HG02623 (cell line): ENCODE measurements around the gene SMG6.
A peak's percentile ranks its signal among the peaks of the same experiment; 100 is the strongest.
"Not testable (repeated sequence)": the region's sequence is repeated elsewhere in the genome, so short reads cannot be mapped to it uniquely, and the experiment has no call there.

ENCODE experiments used
- ATAC-seq: cut with Tn5 transposase; IDR thresholded peaks from one replicate; pipeline ENCODE4 v1.9.1; 2021; ENCODE audit warnings: moderate library complexity; ENCODE audit not compliant: unreplicated experiment

SMG6 gene

DNA sequence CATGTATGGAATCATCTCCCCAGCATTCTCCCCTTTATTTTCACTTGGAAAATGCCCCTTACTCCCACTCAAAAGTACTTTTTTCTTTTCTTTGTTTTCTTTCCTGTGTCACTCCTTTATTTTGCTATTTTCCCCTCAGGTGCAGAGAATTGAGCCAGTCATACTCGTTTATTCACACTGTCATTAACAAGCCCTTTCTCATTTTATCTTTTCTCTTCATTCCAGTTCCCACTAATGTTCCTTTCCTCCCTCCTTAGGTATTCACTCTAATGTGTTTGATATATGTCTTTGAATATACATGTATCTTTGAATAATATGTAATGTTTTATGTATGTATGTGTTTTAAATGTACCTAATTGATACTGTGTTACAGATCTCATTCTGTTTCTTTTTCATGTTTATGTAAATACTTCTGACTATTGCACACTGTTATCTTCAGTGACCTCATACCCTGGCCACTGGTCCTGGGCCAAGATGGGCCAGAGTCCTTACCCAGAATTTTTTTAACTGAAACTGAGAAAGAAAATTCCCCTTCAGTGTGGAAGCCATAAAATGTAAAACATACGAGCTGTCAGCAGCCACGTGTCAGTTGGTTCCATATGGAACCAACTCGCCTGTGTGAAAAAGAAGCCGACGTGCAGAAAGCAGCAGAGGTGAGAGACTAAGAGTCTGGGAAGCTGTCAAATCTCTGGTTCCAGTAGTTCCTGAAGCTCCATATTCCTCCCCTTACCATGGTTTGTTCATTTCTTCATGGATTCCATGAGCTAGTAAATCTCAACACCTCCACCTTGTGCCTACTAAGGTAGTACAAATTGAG lies 6.0 kb upstream of the SMG6 start:
- no peak for ATAC-seq

DNA sequence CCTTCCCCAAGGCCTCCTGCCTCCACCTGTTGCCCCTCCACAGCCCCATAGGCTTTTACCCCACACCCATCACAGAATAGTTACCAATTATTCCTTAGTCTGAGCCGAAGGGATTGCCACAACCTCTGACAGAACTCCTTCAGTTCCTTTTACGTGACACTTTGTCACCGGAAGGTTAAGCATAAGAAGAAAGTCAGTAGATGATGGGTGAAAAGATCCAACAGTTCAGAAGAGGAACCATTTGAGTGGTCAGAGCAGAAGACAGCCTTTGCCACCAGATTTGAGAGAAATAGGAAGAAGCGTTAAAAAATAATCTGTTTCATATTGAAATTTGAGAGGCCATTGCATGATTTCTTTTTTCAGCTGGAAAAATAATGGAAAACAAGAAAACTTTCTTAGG lies 1.3 kb upstream of the SMG6 start:
- ATAC-seq, result no peak

DNA sequence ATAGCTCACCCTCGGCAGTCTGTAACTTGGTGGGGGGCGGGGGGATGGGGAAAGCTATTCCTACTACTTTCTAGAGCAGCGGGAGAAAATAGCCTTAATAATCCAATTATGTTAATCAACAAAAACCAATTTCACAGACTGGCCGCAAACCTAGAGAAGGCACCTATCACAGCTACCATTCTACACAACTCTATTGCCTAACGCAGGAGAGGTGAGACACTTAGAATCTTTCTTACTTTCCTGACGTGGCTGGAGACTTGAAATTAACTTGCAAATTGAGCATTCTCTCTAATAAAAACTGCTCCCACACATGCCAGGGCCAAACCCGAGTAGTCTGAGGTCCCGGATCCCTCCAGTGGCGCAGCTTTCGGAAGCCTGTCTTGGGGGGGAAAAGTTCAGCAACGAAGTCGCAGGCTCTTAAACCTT lies 794 bp downstream of the SMG6 start:
- ATAC-seq, result peak; percentile 3

DNA sequence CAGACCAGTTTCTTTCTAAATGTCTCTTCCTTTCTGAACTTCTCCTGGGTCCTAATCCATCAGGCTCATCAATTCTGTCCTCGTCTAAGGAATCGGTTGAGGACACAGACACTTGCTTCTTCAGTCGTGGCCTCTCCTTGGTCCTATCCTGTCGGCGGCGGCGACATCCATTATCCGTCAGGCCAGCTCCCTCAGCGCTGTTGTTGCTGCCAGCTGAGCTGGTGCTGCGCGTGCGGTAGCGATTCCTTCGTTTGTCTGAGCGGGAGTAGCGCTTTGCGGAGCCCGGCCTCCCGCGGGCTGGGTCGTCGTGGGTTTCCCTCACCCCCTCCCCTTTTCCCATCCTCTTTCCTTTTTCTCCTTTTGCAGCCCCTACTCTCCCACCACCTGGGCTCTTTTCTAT lies 3.8 kb downstream of the SMG6 start:
- ATAC-seq, result no peak

DNA sequence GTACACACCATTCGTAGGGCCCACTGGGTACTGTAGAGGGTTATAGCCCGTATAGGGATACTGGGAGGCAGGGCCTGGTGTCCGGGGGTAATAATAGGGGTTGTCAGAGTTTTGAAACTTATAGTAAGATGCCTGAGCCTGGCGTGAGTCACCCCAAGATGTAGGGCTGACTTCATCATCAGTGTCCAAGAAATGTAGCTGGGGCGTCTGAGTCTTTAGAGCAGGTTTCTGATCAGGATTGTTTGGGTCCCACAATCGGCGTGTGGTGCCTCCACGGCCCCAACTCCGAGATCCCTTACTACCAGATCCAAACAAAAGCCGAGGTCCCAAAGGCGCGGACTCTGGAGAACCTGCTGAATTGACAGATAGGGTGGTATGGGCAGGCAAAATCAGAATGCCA lies 4.4 kb downstream of the SMG6 start:
- ATAC-seq, result no peak

DNA sequence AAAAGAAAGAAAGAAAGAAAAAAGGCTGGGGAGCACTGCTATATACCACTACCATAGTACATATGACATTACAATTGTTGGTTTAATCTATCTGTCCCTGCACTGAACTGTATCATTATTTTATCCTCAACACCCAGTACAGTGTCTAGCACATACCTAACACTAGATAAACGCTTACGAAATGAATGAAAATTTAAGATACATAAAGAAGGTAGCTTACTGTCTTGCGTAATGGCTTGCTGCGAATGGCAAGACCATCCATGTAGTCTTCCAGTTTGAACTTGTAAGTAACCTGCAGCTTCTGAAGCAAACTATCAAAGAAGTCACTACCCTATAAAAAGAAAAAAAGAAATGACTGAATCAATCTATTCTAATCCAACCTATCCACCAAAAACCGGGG lies 6.6 kb downstream of the SMG6 start:
- ATAC-seq, result no peak

DNA sequence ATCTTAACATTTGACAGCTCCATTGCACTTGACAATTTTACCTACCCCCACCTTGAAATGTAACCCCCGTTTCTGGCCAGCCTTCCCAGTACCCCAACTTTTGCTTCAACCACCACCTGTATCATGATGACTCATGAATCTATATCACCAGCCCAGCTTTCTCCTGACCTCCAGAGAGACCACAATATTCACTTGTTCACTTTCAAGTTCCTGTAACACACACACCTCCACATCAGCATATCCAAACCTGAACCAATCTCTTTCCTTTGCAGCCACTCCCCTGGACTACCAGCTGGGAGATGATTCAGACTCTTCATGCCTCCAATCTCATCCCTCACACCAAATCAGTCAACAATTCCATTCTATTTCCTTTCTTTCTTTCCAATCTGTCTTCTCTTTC lies 8.0 kb downstream of the SMG6 start:
- ATAC-seq, result no peak

DNA sequence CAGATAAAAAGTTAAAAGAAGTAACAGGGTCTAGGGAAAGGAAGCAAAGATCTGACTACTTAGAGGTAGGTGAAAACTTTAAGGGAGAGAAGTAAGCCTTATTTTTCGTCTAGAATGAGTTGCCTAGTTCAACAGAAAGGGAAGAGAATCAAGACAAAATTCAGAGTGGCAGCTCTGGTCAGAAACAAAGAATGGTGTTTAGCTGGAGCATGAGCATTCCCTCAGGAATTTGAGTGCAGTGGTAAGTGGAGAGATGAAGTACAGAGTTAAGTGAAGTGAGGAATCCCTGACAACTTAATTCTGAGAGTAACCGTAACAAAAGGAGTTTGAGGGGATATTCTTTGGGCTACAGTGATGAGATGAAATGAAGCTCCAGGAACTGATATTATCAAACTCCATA lies 11.5 kb downstream of the SMG6 start:
- no peak for ATAC-seq

DNA sequence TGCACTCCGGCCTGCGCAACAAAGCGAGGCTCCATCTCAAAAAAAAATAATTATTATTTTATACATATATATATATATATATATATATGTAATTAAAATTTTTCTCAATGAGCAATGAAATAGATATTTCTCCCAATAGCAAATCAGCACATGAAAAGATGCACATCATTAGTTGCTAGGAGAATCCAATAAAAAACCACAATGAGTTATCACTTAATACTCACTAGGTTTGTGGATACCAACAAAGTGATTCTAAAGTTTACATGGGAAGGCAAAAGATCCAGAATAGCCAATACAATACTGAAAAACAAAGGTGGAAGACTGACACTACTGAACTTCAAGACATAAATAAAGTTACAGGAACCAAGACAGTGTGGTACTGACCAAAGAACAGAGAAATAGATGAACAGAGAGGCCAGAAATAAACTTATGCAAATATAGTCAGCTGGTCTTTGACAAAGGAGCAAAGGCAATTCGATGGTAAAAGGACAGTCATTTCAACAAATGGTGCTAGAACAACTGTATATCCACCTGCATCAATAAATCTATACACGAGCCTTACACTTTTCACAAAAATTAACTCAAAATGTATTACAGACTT lies 13.6 kb downstream of the SMG6 start:
- ATAC-seq, result no peak

DNA sequence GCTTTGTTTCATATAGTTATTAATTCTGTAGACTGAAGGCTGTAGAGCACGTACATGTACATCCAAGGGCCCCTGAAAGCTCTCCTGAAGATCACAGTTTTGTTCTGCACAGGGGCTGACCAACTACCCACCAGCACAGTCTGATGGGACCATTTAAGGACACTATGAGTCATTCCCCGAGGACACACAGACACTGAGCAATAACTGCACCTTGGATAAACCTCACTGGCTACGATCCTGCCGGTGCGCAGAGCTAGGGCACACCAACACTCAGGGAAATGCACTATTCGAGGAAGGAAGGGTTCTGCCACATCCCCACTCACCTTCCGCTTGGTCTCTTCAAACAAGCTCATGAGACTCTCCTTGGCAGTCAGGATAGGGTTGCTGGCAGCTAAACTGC lies 20.3 kb downstream of the SMG6 start:
- no peak for ATAC-seq

DNA sequence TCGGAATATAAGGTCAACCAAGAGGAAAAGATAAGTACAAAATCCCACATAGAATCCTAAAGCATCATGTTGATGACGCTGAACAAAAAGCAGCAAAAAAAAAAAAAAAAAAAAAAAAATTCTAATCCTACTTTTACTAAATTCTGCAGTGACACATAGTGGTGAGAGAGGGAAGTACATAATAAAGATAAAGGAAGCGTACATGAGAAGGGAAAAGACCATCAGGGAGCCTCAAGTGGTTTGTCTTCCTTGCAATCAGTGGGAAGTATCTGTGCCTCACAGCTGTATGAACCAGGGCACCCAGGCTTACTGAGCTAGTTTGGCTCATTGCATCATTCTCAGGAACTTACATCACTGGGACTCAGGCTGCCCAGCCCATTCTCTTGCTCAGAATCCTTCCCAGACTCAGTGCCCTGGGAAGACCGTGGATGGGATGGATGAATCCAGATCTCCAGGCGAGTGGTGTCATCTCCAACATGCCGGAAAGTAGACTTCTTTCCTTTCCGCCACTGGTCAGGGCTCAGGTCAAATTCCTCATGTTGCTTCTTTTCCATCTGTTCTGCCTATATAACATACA lies 21.2 kb downstream of the SMG6 start:
- ATAC-seq, result no peak

DNA sequence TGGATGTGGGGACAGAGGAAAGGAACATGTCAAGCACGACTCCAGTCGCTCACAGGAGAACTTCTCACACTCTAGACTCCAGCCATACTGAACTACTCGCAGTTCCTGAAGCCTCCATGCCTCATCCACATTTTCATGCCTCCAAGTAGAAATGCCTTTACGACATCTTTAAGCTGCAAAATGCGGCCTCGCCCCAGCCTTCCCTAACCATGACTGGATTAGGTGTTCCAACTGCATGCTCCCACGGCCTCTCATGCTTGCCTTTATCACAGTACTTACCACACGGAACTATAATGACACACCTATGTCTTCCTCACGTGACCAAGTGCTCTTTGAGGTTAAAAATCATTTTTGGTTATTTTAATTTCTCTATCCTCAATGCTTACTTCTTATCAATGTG lies 23.9 kb downstream of the SMG6 start:
- ATAC-seq, result no peak

DNA sequence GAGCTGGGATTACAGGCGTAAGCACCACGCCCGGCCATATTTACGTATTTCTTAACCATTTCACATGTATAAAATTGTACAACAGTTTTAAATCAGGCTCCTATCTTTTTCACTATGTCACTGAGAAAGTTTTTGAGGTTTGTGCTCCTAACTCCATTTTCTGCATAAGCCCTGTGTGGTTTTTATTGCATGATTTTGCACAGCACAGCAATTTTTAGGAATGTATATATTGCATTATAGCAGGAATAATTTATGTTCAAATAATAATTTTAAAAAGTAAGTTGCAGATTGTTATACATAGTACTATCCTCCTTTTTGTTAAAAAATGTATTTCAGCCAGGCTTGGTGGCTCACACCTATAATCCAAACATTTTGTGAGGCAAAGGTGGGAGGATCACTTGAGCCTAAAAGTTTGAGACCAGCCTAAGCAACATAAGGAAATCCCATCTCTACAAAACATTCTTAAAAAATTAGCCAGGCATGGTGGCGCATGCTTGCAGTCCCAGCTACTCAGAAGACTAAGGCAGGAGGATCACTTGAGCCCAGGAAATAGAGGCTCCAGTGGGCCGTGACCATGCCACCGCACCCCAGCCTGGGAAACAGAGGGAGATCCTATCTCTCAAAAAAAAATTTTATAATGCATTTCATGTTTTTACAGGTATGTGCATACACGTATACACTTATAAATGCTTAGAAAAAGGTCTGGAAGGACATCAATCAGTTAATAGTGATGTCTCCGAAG lies 26.0 kb downstream of the SMG6 start:
- no peak for ATAC-seq

DNA sequence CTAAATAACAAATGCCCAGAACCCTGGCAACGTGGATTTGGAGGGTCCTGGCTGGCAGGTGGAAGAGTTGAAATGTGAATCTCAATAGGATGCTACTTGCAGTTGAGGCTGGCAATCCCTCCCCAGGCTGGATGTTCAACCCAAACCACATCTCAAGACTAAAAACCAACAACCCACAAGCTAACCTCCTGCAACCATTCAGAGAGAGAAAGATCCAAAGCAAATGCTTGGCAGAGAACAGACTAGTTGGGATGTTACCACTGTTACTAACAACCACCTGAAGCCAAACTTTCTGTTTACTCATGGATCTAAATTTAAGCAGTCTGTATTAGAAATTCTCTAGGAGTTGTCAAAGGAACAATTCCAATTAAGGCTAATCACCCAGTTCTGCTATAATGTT lies 27.9 kb downstream of the SMG6 start:
- no peak for ATAC-seq

DNA sequence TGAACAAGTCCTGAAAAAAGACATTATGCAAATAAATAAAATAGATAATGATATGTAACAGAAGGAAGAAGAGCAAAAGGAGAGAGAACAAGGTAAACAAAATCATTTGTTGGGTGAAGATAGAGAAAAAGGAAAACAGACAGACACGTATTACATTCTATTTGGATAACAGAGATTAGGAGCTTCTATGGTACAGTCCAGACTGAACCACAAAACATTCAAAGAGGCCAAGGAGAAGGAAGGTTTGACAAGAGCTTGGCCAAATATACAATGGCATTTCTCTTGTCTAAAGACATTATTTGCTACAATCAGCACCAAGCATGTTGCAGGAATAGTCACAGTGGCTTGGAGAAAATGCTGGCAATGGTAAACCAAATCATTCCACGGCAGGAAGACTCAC lies 29.2 kb downstream of the SMG6 start:
- ATAC-seq, result no peak

DNA sequence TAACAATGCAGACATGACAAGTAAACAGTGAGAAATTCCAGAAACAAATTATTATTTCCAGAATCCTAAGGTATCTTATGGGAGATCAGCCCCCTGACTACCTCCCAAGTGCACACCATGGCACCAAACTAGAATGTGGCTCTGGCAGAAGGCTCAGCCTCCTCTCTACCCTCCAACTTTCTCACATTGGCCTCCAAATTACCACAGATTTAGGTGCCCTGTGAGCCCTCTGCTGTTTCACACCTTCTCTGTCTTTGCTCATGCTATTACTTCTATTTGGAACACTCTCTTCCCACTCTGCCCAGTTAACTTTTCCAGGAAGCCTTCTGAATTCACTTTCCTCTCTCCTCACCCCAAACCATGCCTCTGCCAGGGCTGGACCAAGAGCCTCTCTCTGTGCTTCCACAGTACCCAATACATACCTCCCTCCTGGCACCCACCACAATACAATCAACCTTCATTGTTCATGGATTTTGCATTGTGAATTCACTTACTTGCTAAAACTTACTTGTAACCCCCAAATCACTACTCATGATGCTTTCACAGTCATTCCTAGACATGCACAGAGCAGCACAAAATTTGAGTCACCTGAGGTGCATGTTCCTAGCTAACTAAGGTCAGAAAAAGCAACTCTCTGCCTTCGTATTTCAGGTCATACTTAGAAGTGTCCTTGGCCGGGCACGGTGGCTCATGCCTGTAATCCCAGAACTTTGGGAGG lies 31.4 kb downstream of the SMG6 start:
- no peak for ATAC-seq

DNA sequence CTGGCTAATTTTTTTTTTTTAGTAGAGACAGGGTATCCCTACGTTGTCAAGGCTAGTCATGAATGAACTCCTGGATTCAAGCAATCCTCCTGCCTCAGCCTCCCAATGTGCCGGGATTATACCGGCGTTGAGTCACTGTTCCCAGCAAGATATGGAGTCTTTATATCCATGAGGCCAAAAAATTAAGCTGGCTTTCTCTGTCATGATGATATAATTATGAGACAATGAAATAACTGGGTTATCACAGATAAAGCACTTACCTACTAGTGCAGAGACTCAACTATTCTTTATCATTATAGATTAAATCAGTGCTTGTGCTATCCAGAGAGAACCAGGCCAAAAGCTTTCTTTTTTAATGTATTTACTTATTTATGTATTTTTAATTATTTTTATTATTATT lies 36.2 kb downstream of the SMG6 start:
- ATAC-seq, result no peak

DNA sequence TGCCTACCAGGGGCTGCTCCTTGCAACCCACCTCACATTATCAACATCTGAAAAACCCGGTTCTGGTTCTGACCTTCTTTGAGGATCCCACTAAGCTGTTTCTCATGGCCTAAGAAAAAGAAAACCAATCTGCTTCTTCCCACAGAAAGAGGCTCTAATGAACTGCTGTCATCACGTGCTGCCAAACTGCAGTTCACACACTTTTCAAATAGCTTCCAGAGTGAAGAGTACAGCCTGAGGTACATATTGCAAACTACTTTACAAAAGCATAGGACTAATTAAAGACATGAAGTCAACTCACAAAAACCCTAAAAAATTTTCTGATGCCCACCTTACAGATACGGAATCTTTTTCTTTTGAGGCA lies 36.7 kb downstream of the SMG6 start:
- ATAC-seq, result no peak

DNA sequence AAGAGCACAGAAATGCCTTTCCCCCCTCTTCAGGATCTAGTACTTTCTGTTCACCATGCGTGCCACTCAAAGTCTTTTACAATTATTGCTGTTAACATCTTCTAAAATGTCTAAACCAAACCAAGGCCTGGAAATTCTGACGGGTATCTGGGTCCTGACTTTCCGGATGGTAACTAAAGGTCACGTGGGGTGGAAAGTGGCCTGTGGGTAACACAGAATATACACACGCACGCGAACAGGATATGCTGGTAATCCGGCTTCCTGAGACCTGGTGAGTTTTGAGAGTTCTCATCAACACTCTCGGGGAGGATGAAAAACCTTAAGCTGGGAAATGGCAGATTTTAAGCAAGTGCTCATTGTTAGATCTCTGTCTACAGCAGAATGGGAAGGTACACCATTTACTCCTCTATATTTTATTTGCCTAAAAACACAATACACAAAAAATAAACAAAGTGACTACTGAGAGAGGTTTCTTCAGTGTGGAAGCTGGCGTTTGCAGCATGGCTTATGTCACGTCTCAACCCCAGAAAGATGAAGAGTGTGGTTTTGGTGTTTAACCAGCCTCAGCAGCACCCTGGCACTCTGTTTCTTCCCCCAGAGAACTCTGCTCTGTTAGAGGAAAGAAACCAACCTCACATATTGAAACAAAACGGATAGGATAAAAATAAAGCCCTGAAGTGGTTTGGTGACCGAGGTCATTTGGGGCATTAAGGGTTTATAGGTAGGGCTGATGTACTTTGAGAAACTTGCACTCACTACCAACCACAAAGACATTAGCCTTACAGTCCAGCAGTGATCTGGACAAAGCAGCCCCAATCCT lies 37.3 kb downstream of the SMG6 start:
- ATAC-seq, result peak; percentile 58

DNA sequence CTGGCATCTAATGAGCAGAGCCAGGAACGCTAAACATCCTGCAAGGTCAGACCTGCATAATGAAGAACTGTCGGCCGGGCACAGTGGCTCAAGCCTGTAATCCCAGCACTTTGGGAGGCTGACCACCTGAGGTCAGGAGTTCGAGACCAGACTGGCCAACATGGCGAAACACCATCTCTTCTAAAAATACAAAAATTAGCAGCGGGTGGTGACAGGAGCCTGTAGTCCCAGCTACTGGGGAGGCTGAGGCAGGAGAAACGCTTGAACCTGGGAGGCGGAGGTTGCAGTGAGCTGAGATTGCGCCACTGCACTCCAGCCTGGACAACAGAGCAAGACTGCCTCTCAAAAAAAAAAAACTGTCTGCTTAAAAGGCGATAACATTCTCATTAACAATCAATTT lies 38.4 kb downstream of the SMG6 start:
- not testable (repeated sequence) for ATAC-seq
